ENCODE data around the gene PPT1. TPM values are rescaled to one million over a fixed set of nuclear protein-coding genes. Genes with fewer than 3 reads are reported as not detected.
A peak's percentile ranks its signal among the peaks of the same experiment; 100 is the strongest.
"Not testable (repeated sequence)": the region's sequence is repeated elsewhere in the genome, so short reads cannot be mapped to it uniquely, and the experiment has no call there.

PPT1 gene
- total RNA-seq, 2 donors from 2014 or later: 17.5 to 28.6 TPM

- intact Hi-C loops (cut with DNase I, micrococcal nuclease): no loop called here
- no peak for ATAC-seq
- DNase-seq: no peak
These were observed 2.5 kb downstream of the PPT1 start for GRCh38 chr1:40094466-40095110.

DNA sequence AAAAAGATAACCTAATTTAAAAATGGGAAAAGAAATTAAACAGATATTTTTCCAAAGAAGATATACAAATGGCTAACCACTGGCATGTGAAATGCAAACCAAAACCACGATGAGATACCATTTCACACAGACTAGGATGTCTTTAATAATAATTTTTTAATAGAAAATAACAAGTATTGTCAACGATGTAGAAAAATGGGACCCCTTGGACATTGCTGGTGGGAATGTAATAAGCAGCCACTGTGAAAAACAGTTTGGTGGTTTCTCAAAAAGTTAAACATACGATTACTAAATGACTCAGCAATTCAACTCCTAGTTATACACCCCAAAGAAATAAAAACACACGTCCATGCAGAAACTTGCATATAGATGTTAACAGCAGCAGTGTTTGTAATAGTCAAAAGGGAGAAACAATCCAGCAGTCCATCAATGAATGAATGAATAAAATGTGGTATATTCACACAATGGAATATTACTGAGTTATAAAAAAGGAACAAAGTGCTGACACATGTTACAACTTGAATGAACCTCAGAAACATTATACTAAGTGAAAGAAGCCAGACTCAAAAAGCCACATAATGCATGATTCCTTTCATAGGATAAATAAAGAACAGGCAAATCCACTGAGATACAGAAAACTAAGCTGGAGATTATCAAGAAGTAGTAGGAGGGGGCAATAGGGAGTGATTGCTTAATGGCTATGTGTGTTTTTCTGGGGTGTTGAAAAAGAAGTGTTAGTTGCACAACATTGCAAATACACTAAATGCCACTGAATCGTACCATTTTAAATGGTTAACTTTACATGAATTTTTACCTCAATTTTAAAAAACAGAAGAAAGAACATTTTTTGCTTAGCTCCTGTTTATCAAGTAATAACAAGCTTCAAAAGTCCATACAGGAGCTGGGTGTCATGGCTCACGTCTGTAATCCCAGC, 4.1 kb downstream of the PPT1 start:
- DNase-seq (no peak), ATAC-seq (no peak)
- intact Hi-C loops (cut with DNase I, micrococcal nuclease): no loop called here

GRCh38 chr1:40092241-40092640, 4.8 kb downstream of the PPT1 start:
- no peak for DNase-seq
- no peak for ATAC-seq
- intact Hi-C loops (cut with DNase I, micrococcal nuclease): no loop called here

DNA sequence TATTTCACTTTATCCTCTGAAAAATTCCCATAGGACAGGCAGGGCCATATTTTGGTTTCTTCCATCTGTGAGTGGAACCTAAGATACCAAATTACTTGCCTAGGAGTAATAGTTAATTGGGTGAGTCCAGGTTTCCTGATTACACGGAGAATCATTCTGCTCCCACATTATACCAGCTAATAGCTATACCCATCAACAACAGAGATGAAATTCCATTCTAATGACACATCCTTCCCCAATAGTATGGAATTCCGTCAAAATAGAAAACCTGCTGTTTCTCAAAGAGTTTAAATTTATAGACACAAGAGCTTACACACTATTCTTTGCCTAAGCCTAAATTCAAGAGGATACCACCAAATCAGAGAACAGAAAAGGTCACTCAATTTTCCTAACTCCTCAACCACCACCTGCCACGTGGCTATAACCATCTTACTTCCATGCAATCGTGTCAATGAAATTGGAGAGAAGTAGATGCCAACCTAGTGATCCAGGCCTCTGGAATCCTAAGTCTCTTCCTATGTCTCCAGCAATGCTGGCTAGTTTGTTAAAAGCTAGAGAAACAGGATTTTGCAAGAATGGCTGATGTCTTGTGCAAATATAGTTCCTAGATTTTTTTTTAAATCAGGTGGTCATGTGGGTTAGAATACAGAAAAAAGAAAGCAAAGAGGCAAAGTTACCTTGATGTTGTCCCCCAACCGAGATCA, 6.2 kb downstream of the PPT1 start:
- intact Hi-C loops (cut with DNase I, micrococcal nuclease): no loop called here
- DNase-seq (no peak), ATAC-seq (no peak)

GRCh38 chr1:40084750-40085149, 12.3 kb downstream of the PPT1 start:
- ATAC-seq; intact Hi-C loops (cut with DNase I, micrococcal nuclease): not testable (repeated sequence)
- peak; percentile 52 to 71 for DNase-seq

- no peak for DNase-seq
- intact Hi-C loops (cut with DNase I, micrococcal nuclease): no loop called here
- ATAC-seq: no peak
These were observed 15.2 kb downstream of the PPT1 start for GRCh38 chr1:40081871-40082270.

- ATAC-seq (no peak), DNase-seq (no peak)
- intact Hi-C loops (cut with DNase I, micrococcal nuclease): no loop called here
These were observed 17.2 kb downstream of the PPT1 start for GRCh38 chr1:40079774-40080400.

- peak; percentile 69 for ATAC-seq
- DNase-seq: peak in 1 of 2 donors; percentile 36
- intact Hi-C loops (cut with DNase I, micrococcal nuclease): no loop called here
These were observed 18.3 kb downstream of the PPT1 start for GRCh38 chr1:40078512-40079333.

DNA sequence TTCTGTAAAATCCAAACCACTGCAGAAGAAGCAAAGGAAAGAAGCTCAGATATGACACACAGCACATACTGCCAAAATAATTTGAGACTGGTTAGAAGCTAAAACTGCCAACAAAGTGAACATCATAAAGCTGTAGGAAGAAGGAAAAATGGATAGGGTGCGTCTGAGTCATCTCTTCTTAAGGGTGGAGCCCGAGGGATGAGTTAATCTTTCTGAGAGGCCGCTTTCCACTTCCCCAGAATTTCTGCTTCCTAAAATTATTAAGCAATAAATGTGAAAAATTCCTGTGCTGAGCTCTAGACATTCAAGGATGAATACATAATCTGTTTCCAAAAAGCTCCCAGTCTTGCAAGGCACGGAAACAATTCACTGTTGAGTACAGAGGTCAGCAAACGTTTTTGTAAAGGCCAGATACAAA, 20.1 kb downstream of the PPT1 start:
- ATAC-seq: peak; percentile 20
- intact Hi-C loops (cut with DNase I, micrococcal nuclease): no loop called here
- DNase-seq: no peak

- DNase-seq (no peak), ATAC-seq (no peak)
- intact Hi-C loops (cut with DNase I, micrococcal nuclease): no loop called here
These were observed 21.8 kb downstream of the PPT1 start for GRCh38 chr1:40075266-40075665.

DNA sequence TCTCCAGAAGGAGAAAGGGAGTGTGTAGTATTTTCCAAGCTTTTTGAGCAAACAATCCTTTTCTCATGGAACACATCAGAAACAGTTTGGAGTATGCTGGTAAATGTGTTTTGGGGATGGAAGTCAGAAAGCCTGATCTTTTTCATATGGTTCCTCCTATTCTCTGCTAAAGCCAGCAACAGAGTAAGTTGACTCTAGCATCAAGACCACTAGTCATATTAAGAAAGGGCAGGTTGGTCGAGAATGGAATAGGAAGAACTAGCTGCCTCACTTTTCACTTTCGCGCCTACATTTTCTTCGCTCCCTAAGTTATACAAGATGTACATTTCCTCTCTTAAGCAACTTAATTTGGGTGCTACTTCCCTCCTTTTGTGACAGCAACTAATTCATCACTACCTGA, 24.0 kb downstream of the PPT1 start:
- ATAC-seq (no peak), DNase-seq (no peak)
- intact Hi-C loops (cut with DNase I, micrococcal nuclease): no loop called here

GRCh38 chr1:40072142-40072541, 24.9 kb downstream of the PPT1 start:
- DNase-seq: no peak
- no peak for ATAC-seq
- intact Hi-C loops (cut with DNase I, micrococcal nuclease): no loop called here

DNA sequence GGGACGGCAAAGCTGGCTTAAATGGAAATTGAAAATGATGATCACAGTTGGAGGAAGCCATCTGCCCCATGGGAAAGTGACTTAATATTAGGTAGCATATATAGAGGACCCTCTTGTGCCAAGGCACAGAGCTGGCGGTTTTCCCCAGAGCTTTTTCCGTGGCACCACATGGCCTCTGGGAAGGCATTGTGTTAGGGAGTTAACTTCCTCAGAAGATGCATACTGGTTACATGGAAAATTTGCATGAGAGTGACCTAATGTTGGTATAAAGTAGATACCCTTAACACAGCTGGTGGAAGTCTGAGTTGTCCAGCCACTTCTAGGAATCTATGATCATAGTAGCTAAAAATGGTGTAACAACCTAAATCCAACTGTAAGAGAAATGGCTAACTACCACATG, 29.2 kb downstream of the PPT1 start:
- no peak for ATAC-seq
- DNase-seq: no peak
- intact Hi-C loops (cut with DNase I, micrococcal nuclease): no loop called here

GRCh38 chr1:40067023-40067422, 30.0 kb downstream of the PPT1 start:
- intact Hi-C loops (cut with DNase I, micrococcal nuclease): no loop called here
- ATAC-seq (no peak), DNase-seq (no peak)

- DNase-seq: no peak
- intact Hi-C loops (cut with DNase I, micrococcal nuclease): no loop called here
- peak; percentile 19 for ATAC-seq
These were observed 32.1 kb downstream of the PPT1 start for GRCh38 chr1:40064797-40065499.

GRCh38 chr1:40059960-40060750, 36.9 kb downstream of the PPT1 start:
- no peak for ATAC-seq
- intact Hi-C loops (cut with DNase I, micrococcal nuclease): no loop called here
- DNase-seq: no peak

- DNase-seq: no peak
- intact Hi-C loops (cut with DNase I, micrococcal nuclease): no loop called here
- ATAC-seq: peak; percentile 90
These were observed 37.6 kb downstream of the PPT1 start for GRCh38 chr1:40059338-40059959.
